Measurements from ENCODE around the gene VARS1.

VARS1 gene

GRCh38 chr6:31768363-31769257 is 26.9 kb downstream of the VARS1 start:
- no peak for FAIRE-seq

GRCh38 chr6:31767096-31767645 is 28.4 kb downstream of the VARS1 start:
- no peak for FAIRE-seq

GRCh38 chr6:31765910-31766794 is 29.4 kb downstream of the VARS1 start:
- FAIRE-seq = no peak

GRCh38 chr6:31765559-31765909 is 30.0 kb downstream of the VARS1 start:
- no peak for FAIRE-seq

GRCh38 chr6:31764198-31764597 is 31.4 kb downstream of the VARS1 start:
- FAIRE-seq = no peak

- no peak for FAIRE-seq
Measured at GRCh38 chr6:31763619-31763940, 32.0 kb downstream of the VARS1 start.

- no peak for FAIRE-seq
Measured at GRCh38 chr6:31762878-31763618, 32.5 kb downstream of the VARS1 start.

GRCh38 chr6:31762356-31762755 is 33.2 kb downstream of the VARS1 start, which contains the start of gene SAPCD1:
SAPCD1 (plus strand) TSS chr6:31762656; CDS start chr6:31763055, 399 bp downstream.
- no peak for FAIRE-seq

GRCh38 chr6:31761343-31761742 is 34.2 kb downstream of the VARS1 start:
- FAIRE-seq = no peak

- FAIRE-seq = no peak
Measured at GRCh38 chr6:31760790-31761189, 34.8 kb downstream of the VARS1 start.

GRCh38 chr6:31758281-31758680 is 37.3 kb downstream of the VARS1 start:
- no peak for FAIRE-seq

GRCh38 chr6:31752739-31753319 is 42.7 kb downstream of the VARS1 start:
- FAIRE-seq = no peak

- FAIRE-seq = no peak
Measured at GRCh38 chr6:31750411-31751022, 45.0 kb downstream of the VARS1 start.

- FAIRE-seq = no peak
Measured at GRCh38 chr6:31749301-31750036, 46.1 kb downstream of the VARS1 start.
